ENCODE results near the gene IL1B.

GRCh38 chr2:112843288-112843687 lies 6.7 kb upstream of the IL1B start:
- TF ChIP-seq MAX (IDR thresholded peaks at IDR 0.05; ENCODE audit: low read depth) (no peak), POLR2AphosphoS5 (IDR thresholded peaks at IDR 0.05; ENCODE audit: low read depth, low read length) (no peak), JUND (IDR thresholded peaks at IDR 0.05) (no peak), CTCF (IDR thresholded peaks at IDR 0.05) (no peak)
